HG03469 (cell line): ENCODE measurements around the gene BACH2.
"Not testable (repeated sequence)": the region's sequence is repeated elsewhere in the genome, so short reads cannot be mapped to it uniquely, and the experiment has no call there.

Source experiments
- ATAC-seq: cut with Tn5 transposase; IDR thresholded peaks from one replicate; pipeline ENCODE4 v1.9.1; 2021; ENCODE audit warnings: mild to moderate bottlenecking, moderate library complexity, moderate number of reproducible peaks; ENCODE audit not compliant: unreplicated experiment

Gene BACH2

DNA sequence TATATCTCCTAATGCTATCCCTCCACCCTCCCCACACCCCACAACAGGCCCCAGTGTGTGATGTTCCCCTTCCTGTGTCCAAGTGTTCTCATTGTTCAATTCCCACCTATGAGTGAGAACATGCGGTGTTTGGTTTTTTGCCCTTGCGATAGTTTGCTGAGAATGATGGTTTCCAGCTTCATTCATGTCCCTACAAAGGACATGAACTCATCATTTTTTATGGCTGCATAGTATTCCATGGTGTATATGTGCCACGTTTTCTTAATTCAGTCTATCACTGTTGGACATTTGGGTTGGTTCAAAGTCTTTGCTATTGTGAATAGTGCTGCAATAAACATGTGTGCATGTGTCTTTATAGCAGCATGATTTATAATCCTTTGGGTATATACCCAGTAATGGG, 163.0 kb downstream of the BACH2 start:
- not testable (repeated sequence) for ATAC-seq

DNA sequence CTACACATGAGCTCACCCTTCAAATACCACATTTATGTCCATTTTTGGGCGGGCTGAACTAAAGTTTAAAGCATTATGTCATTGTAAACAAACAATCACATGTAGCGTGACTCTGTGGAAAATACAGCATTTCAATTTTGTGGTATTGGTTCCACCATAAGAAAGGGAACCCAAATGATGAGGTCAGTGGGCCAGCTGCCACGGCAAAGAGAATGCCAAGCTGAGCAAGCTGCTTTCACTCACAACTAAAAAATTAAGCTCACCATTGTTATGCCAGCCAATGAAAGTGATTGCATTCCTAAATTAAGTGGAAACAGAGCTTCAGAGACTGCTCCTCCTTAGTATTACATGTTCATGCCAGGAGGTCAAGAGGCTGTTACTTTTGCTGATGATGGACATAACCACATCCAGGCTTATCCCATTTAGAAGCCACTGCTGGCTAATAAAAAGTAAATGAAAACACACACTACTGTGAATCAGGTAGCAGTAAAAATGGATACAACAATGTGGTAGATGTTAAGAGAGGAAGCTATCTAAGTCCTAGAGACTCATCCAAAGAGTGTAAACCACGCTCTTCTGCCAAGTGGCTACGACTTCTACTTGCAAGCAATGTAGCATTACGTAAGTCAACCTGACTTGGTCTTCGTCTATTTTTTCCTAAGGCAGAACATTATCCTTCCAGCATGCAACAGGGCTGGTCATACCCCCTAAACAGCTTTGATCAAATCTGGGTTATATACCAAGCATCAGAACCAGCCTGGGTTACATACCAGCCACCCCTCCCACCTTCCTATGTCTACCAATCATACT, 164.8 kb downstream of the BACH2 start:
- ATAC-seq, result no peak

DNA sequence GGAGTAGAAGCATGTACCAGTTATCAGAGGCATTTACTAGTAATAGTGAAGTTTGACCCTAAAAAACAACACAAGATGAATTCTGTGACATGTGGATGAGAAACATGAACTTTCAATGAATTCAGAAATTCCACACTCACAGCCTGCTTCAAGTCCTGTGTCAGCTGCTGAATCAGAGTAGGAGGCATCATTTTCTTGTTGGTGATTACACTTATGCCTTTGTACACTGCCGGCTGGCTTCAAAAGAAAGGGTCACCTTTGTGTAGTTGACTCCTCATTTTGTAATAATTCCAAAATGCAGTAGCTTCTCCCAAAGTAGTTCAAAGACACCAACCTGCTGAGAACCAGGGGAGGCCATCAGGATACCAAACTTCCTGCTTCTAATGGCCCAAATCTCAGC, 165.5 kb downstream of the BACH2 start:
- no peak for ATAC-seq

DNA sequence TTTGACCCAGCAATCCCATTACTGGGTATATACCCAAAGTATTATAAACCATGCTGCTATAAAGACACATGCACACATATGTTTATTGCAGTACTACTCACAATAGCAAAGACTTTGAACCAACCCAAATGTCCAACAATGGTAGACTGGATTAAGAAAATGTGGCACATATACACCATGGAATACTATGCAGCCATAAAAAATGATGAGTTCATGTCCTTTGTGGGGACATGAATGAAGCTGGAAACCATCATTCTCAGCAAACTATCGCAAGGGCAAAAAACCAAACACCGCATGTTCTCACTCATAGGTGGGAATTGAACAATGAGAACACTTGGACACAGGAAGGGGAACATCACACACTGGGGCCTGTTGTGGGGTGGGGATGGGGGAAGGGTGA, 168.0 kb downstream of the BACH2 start:
- not testable (repeated sequence) for ATAC-seq

DNA sequence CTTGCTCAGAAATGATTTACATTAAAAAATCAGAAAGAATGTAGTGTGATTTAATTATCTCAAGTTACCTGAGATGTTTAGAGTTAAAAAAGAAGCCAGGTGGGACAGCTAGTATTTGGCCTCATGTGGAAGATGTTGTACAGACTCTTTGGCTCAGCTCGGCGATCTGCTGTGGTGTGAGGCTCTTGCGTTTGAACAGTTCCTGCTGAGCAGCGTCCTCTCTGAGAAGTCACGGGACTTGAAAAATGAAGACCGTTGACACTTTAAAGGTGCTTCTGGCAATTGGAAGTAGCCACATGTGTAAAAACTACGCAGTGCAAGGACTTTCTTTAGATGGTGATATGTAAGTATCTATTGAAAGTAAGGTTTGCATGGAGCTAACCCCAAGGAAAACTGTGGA, 169.0 kb downstream of the BACH2 start:
- ATAC-seq, result no peak

DNA sequence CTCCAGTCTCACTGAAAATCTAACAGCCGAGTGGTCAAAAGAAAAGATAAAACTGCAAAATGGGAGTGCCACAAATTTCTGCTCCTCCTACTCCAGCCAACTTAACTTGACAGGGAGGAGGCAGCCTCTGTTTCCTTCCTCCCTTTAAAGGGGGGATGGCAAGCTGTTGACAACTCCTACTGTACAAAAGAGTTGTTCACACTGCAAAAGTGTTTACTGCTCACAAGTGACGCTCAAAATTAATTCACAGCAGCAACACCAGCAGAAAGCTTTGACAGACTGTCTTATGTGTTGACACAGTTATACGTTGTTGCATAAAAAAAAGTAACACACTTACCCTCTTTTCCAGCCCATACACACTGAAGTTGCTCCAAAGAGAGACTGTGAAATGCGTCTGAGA, 169.8 kb downstream of the BACH2 start:
- no peak for ATAC-seq

DNA sequence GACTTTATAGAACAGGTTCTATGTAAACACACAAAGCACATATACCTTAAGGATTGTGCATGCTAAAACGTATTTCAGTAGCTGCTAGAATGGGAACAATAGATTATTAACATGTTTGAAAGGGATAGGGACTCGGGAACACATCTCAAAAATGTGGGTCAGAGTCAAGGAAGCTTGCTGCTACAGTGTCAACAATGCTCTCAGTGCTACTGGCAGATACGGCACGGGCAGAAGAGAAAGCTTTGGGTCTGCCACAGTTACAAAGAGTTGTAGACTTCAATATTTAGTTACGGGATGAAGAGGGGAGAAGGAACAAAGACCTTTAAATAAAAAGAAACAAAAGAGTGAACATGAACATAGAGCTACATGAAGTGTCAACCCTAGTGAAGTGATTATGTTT, 170.5 kb downstream of the BACH2 start:
- no peak for ATAC-seq

DNA sequence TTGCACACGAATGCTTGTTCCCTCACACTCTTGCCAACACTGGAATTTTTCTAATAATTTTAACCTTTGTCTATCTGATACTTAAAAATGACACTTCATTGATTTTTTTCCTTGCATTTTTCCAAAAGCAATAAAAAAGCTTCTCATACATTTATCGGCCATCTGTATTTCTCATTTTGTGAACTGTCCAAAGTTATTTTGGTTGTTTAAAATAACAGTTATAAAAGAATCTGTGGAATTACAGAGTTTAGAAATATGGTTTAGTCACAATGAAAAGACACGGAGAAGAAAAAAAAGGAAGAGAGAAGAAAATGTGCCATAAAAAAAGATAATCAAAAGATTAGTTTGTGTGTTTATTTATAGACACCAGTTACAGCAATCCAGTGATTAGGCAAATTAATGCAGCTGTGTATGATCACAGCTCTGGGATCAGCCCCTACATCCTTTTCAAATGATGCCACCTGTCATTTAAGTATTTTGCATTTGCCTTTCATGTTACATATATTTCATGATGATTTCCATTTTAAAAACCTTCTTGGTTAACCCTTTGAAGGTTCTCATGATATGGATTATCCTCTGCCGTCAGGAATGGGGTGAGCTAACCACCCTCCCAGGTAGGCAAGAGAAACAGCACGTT, 171.7 kb downstream of the BACH2 start:
- ATAC-seq, result no peak

DNA sequence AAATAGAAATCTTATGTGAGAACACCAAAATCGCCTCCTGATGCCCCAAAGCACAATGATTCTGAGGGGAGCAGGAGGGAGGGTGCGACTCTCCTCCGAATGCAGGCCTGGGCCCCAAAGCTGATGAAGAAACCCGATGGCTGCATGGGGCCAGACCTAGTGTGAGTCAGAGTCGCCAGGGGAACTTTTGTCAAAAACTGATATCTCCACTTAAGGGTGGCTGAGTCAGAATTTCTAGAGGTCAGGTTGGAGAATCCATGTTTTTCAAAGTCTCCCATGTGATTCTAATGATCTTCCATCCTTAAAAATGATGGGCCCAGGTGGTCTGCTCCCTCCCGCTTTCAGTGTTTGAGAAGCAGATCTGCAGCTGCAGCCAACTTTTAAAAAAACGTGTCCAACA, 172.8 kb downstream of the BACH2 start:
- no peak for ATAC-seq

DNA sequence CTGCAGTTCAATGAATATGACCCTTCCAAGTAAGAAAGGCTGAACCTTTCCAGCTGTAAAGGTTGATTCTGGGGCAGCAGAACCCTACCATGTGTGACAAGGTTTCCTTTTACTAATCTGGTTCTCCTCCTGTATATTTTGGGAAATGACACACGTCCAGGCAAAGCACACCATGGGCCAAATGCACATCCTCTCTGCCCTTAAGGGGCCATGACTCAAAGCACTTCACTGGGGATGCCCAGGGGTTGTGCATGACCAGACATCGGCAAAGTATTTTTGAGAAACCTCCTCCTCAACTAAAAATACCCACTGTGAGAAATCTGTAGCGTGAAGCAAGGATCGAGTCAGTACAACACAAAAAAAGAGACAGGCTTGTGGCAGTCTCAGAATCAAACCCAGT, 174.7 kb downstream of the BACH2 start:
- no peak for ATAC-seq

DNA sequence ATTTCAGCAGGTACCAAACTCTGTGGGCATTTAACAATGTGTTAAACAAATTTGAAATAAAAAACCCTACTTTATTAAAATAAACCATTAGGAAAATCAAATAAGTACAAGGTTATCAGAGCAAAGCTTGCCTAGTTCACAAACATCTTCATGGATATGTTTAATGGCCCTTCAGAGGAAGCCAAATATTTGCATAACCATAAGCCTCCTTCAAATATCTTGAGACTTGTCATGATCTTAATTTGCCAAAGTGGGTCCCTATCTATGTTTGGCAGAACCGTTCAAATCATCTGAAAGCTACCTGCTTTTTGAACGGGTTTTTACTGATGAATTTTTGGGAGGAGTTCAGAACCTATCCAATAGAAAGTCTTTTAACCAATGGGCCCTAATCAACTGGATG, 176.3 kb downstream of the BACH2 start:
- no peak for ATAC-seq

DNA sequence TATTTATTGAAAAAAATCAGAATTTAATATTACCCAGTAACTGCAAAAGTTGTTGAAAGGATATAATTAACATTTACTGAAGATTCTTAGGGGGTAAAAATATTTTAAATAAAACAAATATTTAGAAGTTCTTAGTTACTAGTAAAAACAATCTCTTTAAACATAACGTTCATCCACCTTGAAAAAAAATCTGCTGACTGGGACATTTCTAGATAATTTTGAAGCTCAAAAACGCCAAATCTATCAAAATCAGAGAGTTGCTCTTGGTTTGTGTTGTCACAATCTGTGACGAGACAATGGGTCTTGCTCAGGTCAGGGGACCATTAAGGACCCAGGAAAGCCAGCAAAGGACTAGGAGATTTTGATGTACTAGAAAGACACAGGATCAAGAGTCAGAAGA, 177.0 kb downstream of the BACH2 start:
- no peak for ATAC-seq

DNA sequence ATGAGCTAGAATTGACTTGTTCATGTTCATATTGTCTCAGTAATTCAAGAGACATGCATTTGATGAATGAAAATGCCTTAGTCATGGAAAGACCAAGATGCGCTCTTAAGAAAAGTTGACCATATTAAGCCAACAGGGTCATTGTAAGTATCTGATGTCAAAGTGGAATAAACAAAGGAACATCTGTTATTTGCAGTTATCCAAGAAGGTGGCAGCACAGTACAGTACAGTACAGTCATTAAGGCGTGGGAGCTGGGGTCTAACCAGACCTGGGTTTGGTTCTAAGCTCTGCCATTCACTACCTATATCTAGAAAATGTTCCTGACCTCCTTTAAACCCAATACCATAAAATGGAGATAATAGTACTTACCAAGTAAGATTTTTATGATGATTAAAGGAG, 178.1 kb downstream of the BACH2 start:
- ATAC-seq, result no peak

DNA sequence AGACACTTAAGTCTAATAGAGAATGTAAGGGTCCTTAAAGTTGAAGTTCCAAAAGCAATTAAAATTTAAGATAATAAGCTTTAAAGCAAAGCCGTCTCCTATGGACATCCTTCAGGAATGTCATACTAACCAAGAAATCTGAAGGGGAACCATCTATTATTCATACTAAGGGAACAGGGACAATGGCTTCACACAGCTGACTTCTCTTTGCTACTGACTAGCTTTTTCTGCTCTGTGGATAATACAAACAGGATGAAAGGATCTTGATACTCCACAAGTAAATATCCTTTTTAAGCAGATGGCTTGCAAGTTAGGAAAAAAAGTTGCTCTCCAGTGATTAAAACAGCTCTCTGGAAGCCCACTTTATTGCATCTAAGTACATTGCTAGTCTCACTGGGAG, 178.6 kb downstream of the BACH2 start:
- ATAC-seq, result no peak

DNA sequence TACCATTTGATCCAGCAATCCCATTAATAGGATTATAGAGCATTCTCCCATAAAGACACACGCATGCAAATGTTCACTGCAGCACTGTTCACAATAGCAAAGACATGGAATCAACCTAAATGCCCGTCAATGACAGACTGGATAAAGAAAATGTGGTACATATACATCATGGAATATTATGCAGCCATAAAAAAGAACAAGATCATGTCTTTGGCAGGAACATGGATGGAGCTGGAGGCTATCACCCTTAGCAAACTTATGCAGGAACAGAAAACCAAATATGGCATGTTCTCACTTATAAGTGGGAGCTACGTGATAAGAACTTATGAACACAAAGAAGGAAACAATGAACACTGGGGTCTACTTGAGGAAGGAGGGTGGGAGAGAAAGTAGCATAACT, 180.5 kb downstream of the BACH2 start:
- not testable (repeated sequence) for ATAC-seq

DNA sequence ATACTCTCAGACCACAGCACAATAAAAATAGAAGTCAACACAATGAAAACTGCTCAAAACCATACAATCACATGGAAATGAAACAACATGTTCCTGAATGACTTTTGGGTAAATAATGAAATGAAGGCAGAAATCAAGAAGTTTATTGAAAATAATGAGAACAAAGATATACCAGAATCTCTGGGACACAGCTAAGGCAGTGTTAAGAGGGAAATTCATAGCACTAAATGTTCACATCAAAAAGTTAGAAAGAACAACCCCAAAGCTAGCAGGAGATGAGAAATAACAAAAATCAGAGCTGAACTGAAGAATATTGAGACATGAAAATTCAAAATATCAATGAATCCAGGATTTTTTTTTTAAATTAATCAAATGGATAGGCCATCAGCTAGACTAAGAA, 183.3 kb downstream of the BACH2 start:
- no peak for ATAC-seq

DNA sequence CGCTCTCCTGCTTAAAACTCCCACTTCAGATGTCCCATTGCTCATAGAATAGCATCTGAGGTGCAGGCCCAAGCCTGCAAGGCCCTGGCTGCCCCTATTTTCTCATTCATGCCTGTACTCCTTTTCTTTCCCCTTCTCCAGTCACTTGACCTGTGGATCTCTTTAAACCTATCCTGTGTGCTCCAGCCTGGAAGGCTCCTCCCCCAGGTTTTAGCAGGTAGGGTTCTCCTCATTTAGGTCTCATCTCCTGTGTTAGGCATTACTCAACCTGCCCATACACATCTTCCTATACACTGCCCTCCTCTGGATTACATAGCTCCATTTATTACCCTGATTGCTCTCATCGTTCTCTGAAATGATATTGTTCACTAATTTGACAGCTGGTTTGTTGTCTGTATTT, 185.3 kb downstream of the BACH2 start:
- no peak for ATAC-seq

DNA sequence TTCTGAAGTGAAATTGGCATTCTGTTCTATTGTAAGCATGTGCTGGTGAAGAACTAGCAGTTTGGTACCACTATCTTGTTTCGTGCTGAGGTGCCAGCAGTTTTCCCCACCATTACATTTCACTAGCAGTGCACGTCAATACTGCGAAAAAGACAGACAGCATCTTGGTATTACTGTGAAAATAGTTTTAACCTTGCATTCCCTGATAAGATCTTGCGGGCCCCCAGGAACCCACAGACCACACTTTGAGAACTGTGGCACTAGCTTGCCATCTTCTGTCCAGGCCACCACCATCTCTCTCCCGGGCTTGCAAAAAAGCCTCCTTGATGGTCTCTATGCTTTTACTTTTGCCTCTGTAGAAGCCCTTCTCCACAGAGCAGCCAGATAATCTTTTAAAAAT, 185.7 kb downstream of the BACH2 start:
- no peak for ATAC-seq

DNA sequence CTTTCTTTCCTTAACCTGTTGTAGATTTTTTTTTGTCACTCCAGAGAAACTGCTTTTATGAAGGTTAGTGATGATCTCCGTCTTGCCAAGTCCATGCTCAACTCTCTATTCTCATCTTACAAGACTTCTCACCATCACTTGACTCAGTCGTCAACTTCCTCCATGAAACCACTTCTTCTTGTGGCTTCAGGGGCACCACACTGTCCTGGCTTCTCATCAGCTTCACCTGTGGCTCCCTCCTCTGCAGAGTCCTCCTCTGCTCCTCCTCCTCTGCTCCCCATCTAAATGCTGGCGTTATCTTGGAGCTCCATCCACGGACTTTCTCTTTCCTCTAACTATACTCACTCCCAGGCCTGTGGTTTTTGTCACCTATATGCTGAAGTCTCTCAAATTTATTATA, 187.5 kb downstream of the BACH2 start:
- ATAC-seq, result no peak

DNA sequence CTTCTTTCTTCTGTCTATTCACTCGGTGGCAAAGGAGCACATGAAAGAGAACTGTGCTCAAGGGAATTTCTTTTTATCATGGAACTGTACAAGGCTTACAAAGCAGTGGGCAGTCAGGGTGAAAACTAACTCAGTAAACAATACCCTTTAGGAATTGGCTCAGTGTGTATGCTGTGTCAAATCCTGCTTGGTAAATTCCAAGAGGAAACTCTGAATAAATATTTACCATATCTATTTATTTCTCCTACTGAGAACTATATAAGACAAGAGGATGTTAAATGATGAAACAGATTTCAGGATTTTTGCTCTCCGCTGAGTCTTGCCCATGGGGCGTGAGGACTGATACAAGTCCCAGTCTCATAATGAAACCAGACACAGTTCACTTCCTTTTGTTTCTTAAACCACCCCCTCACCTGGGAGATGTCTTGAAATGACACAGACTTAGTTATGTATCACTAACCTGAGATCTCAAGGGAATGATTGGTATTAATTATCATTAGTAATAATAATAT, 188.8 kb downstream of the BACH2 start:
- peak; percentile 92 for ATAC-seq

DNA sequence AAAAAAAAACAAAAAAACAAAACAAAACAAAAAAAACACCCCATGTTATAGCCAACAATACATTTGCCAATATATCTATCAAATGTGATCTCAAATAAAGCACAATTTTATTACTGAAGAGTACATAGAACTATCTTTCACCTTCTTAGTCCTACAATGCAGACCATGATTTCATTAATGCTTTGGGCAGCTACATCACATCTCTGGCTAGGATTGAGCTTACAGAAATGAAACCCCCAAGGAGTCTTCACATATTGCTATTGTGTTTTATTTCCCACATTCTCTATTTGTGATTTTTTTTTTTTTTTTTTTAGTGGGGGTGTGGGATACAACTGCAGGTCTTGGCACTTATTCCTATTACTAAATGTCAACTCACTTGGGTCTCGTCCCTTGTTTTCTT, 189.3 kb downstream of the BACH2 start:
- no peak for ATAC-seq

DNA sequence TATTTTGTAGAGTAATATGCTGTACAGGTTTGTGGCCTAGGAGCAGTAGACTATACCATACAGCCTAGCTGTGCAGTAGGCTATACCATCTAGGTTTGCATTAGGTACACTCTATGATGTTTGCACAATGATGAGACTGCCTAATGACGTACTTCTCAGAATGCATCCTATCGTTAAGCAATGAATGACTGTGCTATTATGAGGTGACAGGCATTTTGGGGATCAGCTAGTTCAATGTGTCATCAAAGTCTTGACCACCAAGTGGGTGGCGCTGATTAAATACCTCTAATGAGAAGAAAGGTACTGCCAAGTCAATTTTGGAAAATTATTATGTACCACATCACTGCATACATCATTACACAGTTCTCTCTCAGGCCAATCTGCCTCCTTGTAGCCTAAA, 190.2 kb downstream of the BACH2 start:
- ATAC-seq, result no peak
